Measurements from ENCODE around the gene SYP.

SYP gene

GRCh38 chrX:49199906-49200771 is at the start of gene SYP:
SYP (minus strand) TSS chrX:49200193; CDS start chrX:49200186, 7 bp downstream.
- DNase-seq (ENCODE audit: low read depth, low spot score): peak; percentile 41

DNA sequence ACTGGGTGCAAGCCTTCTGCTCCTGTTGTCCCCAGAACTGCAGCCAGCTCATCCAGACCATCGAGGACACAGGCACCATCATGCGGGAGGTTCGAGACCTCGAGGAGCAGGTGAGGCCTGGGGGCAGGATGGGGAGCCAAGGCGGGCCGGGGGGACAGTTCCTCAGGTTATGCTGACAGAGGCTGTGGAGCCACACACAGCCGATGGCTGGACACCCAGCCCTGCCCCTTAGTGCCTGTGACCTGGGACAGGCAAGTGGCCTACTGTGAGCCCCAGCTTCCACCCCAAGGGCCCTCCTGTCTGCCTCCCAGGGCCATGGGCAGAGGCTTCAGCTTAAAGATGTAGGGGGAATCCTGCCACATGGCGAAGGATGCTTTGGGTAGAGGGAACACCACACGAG is 49.6 kb upstream of the SYP start:
- DNase-seq (ENCODE audit: low read depth, low spot score): no peak

DNA sequence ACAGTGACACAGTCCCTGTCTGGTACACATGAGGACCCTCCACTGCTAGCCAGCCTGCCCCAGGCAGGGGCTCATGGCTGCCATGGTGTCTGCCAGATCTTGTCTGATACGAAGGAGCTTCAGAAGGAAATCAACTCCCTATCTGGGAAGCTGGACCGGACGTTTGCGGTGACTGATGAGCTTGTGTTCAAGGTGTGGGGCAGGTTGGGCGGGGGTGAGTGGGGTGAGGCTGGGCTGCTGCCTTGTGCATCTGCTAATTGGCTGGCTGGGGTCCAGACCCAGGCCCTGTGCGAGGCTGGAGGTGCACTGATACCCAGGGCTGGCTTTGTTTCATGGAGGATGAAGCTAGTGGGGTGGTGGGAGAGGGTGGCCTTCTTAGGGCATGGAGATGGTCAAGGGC is 49.1 kb upstream of the SYP start:
- DNase-seq (ENCODE audit: low read depth, low spot score): no peak

GRCh38 chrX:49247916-49248811 is 48.2 kb upstream of the SYP start:
- DNase-seq (ENCODE audit: low read depth, low spot score): no peak

GRCh38 chrX:49247346-49247745 is 47.4 kb upstream of the SYP start:
- no peak for DNase-seq (ENCODE audit: low read depth, low spot score)

DNA sequence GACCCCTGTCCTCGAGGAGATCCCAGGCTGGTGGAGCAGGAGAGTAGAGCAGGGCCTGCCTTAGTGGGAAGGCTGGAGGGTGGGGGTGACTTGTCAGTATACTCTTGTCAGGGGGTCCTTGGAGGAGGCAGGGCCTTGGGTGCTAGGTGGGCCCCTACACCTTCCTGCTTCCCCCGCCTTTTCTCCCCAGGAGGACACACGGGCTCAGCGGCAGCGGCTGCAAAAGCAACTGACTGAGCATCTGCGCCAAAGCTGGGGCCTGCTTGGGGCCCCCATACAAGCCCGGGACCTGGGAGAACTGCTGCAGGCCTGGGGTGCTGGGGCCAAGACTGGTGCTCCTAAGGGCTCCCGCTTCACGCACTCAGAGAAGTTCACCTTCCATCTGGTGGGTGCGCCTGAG is 46.5 kb upstream of the SYP start:
- DNase-seq (ENCODE audit: low read depth, low spot score): no peak

- no peak for DNase-seq (ENCODE audit: low read depth, low spot score)
Observed at GRCh38 chrX:49244207-49244606, 44.2 kb upstream of the SYP start.

- no peak for DNase-seq (ENCODE audit: low read depth, low spot score)
Observed at GRCh38 chrX:49243166-49243565, 43.2 kb upstream of the SYP start.

GRCh38 chrX:49242545-49243066 is 42.6 kb upstream of the SYP start:
- DNase-seq (ENCODE audit: low read depth, low spot score): no peak

DNA sequence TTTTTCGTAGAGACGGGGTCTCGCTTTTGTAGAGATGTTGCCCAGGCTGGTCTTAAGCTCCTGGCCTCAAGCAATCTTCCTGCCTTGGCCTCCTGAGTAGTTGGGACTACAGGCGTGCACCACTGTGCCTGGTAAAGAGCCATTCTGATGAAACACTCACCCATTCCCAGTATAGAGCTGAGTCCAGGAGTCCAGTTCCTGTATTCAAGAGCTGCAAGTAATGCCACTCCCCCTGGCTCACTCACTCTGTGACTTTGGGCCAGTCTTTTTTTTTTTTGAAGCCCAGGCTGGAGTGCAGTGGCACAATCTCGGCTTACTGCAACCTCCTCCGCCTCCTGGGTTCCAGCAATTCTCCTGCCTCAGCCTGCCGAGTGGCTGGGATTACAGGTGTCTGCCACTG is 38.7 kb upstream of the SYP start:
- no peak for DNase-seq (ENCODE audit: low read depth, low spot score)

- DNase-seq (ENCODE audit: low read depth, low spot score): no peak
Observed at GRCh38 chrX:49237060-49237459, 37.1 kb upstream of the SYP start.

- DNase-seq (ENCODE audit: low read depth, low spot score): no peak
Observed at GRCh38 chrX:49233887-49234555, 34.0 kb upstream of the SYP start.

DNA sequence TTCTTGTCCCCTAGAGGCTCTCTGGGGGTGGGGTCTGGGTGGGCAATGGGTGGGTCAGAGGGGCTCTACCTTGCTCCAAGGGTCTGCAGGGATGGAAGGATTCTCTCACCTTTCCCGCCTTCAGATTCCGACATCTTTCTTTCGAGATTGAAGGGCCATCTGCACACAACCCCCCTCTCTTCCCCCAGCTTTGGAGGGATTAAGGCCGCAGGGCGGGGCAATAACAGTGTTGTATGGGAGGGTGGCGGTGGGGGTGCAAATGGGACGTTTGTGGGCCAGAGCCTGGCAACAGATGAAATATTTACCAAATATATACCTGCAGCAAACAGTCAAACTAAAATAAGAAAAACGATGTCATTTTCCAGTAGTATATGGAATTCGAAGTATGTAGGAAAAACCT is 33.2 kb upstream of the SYP start, which contains the start of gene CACNA1F:
Gene CACNA1F (minus strand): TSS at position 165 of the 400 bp plus-strand sequence. CDS start 31 bp downstream, at position 134.
- no peak for DNase-seq (ENCODE audit: low read depth, low spot score)

GRCh38 chrX:49232525-49232924 is 32.5 kb upstream of the SYP start:
- no peak for DNase-seq (ENCODE audit: low read depth, low spot score)

DNA sequence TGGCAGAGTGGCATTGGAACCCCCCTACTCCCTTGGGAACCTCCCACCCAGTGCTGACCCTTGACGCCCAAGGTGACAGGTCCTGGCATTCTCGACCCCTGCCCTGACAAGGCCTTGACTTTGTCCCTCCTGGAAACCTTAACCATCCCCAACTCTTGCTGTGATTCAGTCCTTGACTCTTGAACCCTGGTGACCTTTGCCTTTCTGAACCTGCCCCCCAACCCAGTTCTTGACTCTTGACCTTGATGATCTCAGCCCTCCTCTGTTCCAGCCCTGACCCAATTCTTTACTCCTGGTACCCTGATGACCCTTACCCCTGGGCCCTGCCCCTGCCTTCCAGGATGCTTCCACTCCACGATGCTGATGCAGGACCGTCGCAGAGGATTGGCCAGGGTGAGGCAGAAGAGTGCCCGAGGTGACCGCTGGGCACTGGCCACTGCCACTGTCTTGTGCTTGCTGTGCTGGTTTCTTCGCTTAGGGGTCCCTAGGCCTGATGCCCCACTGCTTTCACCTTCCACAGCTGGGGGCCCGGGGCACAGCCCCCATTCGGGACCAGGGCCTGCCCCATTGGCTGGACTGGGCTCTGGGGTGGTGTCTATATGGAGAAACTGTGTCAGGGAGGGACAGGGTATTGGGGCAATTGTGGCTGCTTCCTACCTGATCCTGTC is 31.5 kb upstream of the SYP start:
- no peak for DNase-seq (ENCODE audit: low read depth, low spot score)

GRCh38 chrX:49230500-49231232 is 30.7 kb upstream of the SYP start:
- DNase-seq (ENCODE audit: low read depth, low spot score): no peak

DNA sequence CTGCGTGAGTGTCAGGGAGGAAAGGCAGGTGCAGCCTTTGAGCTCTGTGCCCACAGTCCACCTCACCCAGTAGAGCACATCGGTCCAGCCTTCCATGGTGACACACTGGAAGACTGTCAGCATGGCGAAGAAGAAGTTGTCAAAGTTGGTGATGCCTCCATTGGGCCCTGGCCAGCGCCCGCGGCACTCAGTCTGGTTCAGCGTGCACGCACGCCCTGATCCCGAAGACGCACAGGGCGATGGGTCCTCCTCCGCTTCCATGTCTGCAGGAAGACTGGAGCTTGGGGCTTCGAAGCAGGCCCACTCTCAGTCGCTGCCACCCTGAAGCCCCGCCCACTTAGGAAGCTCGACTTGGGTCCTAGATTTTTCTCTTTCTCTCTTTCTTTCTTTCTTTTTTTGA is 28.2 kb upstream of the SYP start:
- no peak for DNase-seq (ENCODE audit: low read depth, low spot score)

DNA sequence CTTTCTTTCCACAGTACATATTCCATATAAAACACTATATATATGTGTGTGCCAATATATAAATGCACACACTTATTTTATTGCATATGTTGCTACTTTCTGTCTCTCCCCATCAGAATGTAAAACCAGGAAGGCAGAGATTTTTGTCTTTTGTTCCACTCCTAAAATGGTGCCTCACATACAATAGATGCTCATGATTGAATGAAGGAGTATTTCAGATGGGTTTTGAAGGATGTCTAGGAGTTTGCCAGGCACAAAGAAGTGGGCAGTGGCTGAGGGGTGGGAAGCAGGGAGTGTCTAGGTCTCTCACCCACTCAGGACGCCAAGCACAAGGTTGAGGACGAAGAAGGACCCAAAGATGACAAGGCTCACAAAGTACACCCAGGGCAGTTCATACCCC is 27.7 kb upstream of the SYP start:
- DNase-seq (ENCODE audit: low read depth, low spot score): no peak

- no peak for DNase-seq (ENCODE audit: low read depth, low spot score)
Observed at GRCh38 chrX:49226946-49227345, 27.0 kb upstream of the SYP start.

DNA sequence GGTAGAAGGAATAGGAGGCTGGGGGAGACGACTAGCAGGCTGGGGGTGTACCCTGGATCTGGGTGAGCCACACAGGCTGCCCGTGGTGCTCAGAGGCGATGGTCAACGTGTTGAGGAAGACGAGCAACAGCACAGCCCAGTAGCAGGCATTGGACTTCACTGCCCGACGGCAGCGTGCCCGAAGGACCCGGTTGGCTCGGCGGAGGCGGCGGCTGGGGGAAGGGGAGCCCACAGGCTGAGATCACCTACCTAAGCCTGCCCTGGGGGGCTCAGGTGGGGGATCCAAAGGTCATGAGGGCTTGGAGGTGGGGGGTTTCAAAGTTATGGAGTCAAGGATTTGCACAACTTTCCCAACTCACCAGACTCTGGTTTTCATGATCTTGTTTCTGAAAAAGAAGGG is 25.9 kb upstream of the SYP start:
- DNase-seq (ENCODE audit: low read depth, low spot score): no peak

DNA sequence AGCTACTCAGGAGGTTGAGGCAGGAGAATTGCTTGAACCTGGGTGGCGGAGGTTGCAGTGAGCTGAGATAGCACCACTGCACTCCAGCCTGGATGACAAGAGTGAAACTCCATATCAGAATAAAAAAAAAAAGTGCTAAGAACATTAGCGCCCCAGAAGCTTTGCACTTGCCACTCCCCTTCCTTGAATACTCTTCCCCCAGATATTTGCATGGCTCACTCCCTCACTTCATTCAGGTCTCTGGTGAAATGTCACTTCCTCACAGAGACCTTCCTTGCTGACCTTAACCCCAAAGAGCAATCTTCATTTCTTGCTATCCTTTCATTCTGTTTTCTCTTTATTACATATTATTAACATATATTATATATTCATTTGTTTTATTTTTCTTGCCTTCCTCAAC is 21.9 kb upstream of the SYP start:
- no peak for DNase-seq (ENCODE audit: low read depth, low spot score)

All from smooth muscle cell of the brain vasculature (primary cell).